Heart right ventricle (tissue), 16 donors: ENCODE data around the gene PLCXD1. TPM values are rescaled to one million over a fixed set of nuclear protein-coding genes. Genes with fewer than 3 reads are reported as not detected.

ENCODE experiments used
- ATAC-seq, 8 donors: fragments of 200-7000 bp; cut with Tn5 transposase; one replicate each; pipeline ENCODE4 v1.9.1; 2020; ENCODE audit warnings: mild to moderate bottlenecking in 8 of 8, moderate library complexity in 8 of 8, moderate number of reproducible peaks in 1 of 8
- DNase-seq, 2 donors: peaks; one replicate each; pipeline ENCODE4 v3.0.0-alpha.2; 2020
- H3K27ac ChIP-seq, 10 donors: fragments of 200-600 bp; sonication (generic) in 2 of 10; one replicate each; pipeline versions ENCODE4 v1.5.0 to v1.8.0; 2020 to 2022; ENCODE audit warnings: mild to moderate bottlenecking in 3 of 10
- H3K27me3 ChIP-seq, 7 donors: fragments of 200-600 bp; one replicate each; pipeline ENCODE4 v1.8.0; 2021 to 2022; ENCODE audit warnings: mild to moderate bottlenecking in 2 of 7
- H3K36me3 ChIP-seq, 9 donors: fragments of 200-600 bp; sonication (generic) in 1 of 9; one replicate each; pipeline versions ENCODE4 v1.5.0 to v1.8.0; 2020 to 2022; ENCODE audit warnings: mild to moderate bottlenecking in 2 of 9
- H3K4me1 ChIP-seq, 9 donors: fragments of 200-600 bp; sonication (generic) in 1 of 9; one replicate each; pipeline versions ENCODE4 v1.5.0 to v1.8.0; 2020 to 2022; ENCODE audit warnings: mild to moderate bottlenecking in 4 of 9
- H3K4me3 ChIP-seq, 10 donors: fragments of 200-600 bp; sonication (generic) in 2 of 10; one replicate each; pipeline versions ENCODE4 v1.5.0 to v1.8.0; 2020 to 2022; ENCODE audit warnings: mild to moderate bottlenecking in 7 of 10, moderate library complexity in 2 of 10
- H3K9me3 ChIP-seq, 11 donors: fragments of 200-600 bp in 10 of 11; sonication (generic) in 2 of 11; one replicate each; pipeline versions ENCODE4 v1.5.0 to v1.8.0; 2013 to 2022; ENCODE audit warnings: mild to moderate bottlenecking in 2 of 11, control low read depth in 1 of 11, moderate library complexity in 1 of 11
- WGBS, 2 donors: extraction: QIAGEN DNeasy Blood & Tissue Kit; methylation state at CpG; one replicate each; pipeline ENCODE4 v1.1.7; 2013; ENCODE audit warnings: inconsistent platforms in 1 of 2; 5-methylcytosine and 5-hydroxymethylcytosine counted together
- intact Hi-C, 10 donors: fragments of 100-400 bp; cut with DNase I; formaldehyde crosslinking; loops; one replicate each; pipeline versions ENCODE4 v1.11.1 to v1.14.2; 2022
- polyA plus RNA-seq, 2 donors: library from polyadenylated mRNA; stranded (reverse); fragments of 200-250 nt; gene quantifications; one replicate each; pipeline ENCODE4 v1.2.3, GENCODE V29; 2013
- total RNA-seq, 10 donors: library from RNA; stranded (reverse); fragmentation: NEBNext Ultra II Directional in 3 of 10; extraction: Animal tissue kit (Norgen Biotek cat#: 25700) in 3 of 10; gene quantifications; one replicate each; pipeline versions ENCODE4 v1.2.1 to v1.2.4, GENCODE V29; 2021 to 2023
- TF ChIP-seq, protein P1 (sequence below), 9 donors: fragments of 200-600 bp; sonication (generic) in 2 of 9; IDR thresholded peaks; one replicate each; pipeline versions ENCODE4 v1.5.0 to v1.8.0; 2021 to 2022; ENCODE audit warnings: antibody characterized with exemption in 9 of 9, mild to moderate bottlenecking in 5 of 9, moderate library complexity in 1 of 9
- donor health status: Arrhythmogenic right ventricular cardiomyopathy.
- donor health status: ischemic (EF 13 %, LVEDD 7.1; RV severe dilation, severe dysfunction).
- donor health status: healthy with polysubstance abuse.
- donor health status: DM: no; HTN: yes; CAD: no.
- donor health status: DM: no; HTN: no; CAD: no.
- donor health status: ischemic (EF 25% LVEDD 6.9; RV normal size, moderate dysfunction).
- donor health status: ischemic (EF 25% LVEDD 5.7; RV mildly dilated, moderate dysfunction).
- donor health status: healthy.
- donor health status: DM: yes; HTN: yes; CAD: no.
- donor health status: Ischemic cardiomyopathy.
- donor health status: ischemic (EF 35%, LVEDD 5.7; RV mildly dilated, moderate dysfunction).
- donor health status: nonischemic (EF 11% LVEDD 7.7; RV severe dilation, severe dysfunction).
- donor health status: DM: yes; HTN: yes; CAD: no.
- donor health status: PGD.
- donor health status: ischemic (EF 29% LVEDD 5.4; RV normal size, mild dysfunction).
- donor health status: nonischemic (EF 23%, LVEDD 6.1; RV moderate dilation, normal function).

The PLCXD1 gene
- total and polyA plus RNA-seq, 12 donors = 1.9 to 19.9 (median 2.8) TPM

DNA sequence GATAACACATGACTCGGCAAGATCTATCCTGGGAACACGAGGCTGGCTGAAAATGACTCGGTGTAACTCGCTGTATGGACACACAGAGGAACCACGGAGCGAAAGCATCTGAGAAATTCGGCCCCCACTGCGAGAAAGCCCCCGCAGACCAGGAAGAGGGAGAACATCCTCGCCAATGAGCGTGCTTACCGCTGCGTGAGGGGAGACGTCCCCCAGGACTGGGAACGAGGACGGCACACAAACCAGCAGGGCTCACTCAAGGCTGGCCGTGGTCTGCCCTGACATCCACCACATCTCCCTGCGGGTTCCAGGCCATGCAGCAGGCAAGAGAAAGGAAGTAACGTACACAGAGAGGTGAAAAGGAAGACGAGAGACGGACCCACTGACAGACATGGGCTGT, 55.0 kb downstream of the PLCXD1 start:
- DNase-seq = no peak
- intact Hi-C loops = no loop called here
- TF ChIP-seq, protein P1, sequence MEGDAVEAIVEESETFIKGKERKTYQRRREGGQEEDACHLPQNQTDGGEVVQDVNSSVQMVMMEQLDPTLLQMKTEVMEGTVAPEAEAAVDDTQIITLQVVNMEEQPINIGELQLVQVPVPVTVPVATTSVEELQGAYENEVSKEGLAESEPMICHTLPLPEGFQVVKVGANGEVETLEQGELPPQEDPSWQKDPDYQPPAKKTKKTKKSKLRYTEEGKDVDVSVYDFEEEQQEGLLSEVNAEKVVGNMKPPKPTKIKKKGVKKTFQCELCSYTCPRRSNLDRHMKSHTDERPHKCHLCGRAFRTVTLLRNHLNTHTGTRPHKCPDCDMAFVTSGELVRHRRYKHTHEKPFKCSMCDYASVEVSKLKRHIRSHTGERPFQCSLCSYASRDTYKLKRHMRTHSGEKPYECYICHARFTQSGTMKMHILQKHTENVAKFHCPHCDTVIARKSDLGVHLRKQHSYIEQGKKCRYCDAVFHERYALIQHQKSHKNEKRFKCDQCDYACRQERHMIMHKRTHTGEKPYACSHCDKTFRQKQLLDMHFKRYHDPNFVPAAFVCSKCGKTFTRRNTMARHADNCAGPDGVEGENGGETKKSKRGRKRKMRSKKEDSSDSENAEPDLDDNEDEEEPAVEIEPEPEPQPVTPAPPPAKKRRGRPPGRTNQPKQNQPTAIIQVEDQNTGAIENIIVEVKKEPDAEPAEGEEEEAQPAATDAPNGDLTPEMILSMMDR (IDR thresholded peaks at IDR 0.05) = no peak

DNA sequence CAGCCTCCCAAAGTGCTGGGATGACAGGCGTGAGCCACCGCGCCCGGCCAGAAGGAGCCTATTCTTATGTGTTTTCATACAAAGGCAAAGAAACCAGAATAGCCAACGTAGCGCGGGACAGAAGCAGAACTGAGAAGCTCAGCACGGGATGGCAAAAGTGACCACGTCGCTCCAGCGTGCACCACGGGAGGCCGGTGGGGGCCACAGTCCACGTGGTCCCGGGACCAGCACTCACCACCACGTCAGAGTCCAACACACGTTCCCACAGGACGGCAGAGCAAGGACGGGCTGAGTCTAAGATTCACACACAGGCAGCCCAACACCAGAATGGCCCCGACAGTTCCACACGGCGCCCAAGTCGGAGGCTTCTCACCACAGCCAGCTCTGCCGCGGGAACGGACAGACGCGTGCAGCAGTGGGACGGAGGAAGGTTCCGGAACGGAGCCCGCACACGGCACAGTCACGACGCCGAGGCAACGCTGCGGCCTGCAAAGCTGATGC, 56.2 kb downstream of the PLCXD1 start:
- Histone ChIP-seq H3K4me1 (no peaks in the 10 kb centered on the region), H3K27ac (no peak overlapping the region), H3K4me3 (no peak overlapping the region), H3K27me3 (no peaks in the 10 kb centered on the region), H3K36me3 (peaks cover 0 to 69% (median 22%) of the 10 kb centered on the region in 9 donors), H3K9me3 (no peaks in the 10 kb centered on the region)
- TF ChIP-seq, protein P1 (IDR thresholded peaks at IDR 0.05) = no peak
- no peak for ATAC-seq
- intact Hi-C loops = no loop called here
- DNase-seq = no peak
- WGBS, 2 donors = 88 to 89% methylated on average over 38 of the region's 38 CpGs

More for the DNA sequence above, 55.0 kb downstream of the PLCXD1 start:
- Histone ChIP-seq H3K4me3 (no peak overlapping the region), H3K27me3 (peaks cover 0 to 6% (median under 1%) of the 10 kb centered on the region in 7 donors), H3K4me1 (peaks cover 0 to 7% (median 6%) of the 10 kb centered on the region in 9 donors), H3K9me3 (no peaks in the 10 kb centered on the region), H3K36me3 (peaks cover 0 to 62% (median 22%) of the 10 kb centered on the region in 9 donors), H3K27ac (no peak overlapping the region)
- ATAC-seq = no peak
- 86 to 91% methylated on average over 21 of the region's 21 CpGs for WGBS, 2 donors

DNA sequence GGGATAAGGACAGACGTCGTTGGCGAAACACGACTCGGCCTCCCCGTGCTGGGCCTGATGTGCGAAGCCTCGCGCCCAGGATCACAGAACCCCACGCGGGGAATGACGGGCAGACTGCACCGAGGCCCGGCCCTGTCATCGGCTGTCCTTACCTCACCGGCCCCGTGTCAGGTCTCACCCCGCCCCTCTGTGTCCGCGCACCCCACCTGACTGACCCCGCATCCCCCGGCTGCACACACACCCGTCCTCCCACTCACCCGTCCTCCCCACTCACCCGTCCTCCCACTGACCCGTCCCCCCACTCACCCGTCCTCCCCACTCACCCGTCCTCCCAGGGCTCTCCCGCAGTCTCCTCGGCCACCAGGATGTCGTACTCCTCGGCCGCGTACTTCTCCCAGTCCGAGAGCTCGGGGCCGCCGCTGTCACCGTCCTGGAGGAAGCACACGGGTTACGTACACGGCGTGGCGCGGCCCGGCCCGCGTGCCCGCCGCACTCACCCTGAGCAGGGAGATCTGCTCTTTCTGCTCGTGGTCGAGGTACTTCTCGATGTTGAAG, 57.2 kb downstream of the PLCXD1 start:
- no peaks in the 10 kb centered on the region for H3K4me1 ChIP-seq
- H3K36me3 ChIP-seq = peaks cover 0 to 59% (median 21%) of the 10 kb centered on the region in 9 donors
- 92 to 93% methylated on average over 46 to 53 of the region's 53 CpGs for WGBS, 2 donors
- intact Hi-C loops = no loop called here
- H3K27me3 ChIP-seq = no peaks in the 10 kb centered on the region
- TF ChIP-seq, protein P1 (IDR thresholded peaks at IDR 0.05) = no peak
- no peak for DNase-seq
- no peak overlapping the region for H3K4me3 ChIP-seq
- no peaks in the 10 kb centered on the region for H3K9me3 ChIP-seq
- ATAC-seq = peak in 3 of 8 donors; percentile 4 to 21 (median 12)
- no peak overlapping the region for H3K27ac ChIP-seq

DNA sequence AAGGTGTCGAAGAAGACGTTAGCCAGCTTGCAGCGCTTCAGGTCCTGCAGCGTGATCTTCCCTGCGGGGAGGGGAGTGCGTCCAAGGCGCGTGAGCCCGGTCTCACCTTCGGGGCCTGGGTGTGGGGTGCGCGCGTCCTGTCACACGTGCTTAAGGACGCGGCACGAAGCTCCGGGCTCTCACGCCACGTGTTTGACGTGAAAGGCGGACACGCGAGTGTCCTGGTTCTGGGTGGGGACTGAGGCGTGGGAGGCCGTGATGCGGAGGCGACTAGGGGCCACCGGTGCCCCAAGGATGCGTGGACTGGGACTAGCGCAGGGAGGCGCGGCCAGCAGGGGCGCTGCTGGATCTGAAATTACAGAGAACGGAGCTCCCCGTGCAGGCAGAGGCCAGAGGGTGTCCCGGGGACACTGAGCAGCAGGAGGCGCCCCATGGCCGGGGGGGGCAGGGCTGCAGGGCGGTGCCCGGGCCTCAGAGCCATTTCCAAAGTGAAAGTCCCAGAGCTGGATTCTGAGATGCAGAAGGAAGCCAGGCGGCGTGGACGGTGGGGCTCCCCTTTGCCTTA, 57.7 kb downstream of the PLCXD1 start:
- DNase-seq = no peak
- no peaks in the 10 kb centered on the region for H3K9me3 ChIP-seq
- no peaks in the 10 kb centered on the region for H3K4me1 ChIP-seq
- TF ChIP-seq, protein P1 (IDR thresholded peaks at IDR 0.05) = no peak
- WGBS, 2 donors = 94 to 96% methylated on average over 44 of the region's 44 CpGs
- intact Hi-C loops = no loop called here
- H3K27me3 ChIP-seq = no peaks in the 10 kb centered on the region
- H3K36me3 ChIP-seq = peaks cover 0 to 54% (median 16%) of the 10 kb centered on the region in 9 donors
- no peak overlapping the region for H3K4me3 ChIP-seq
- ATAC-seq = peak in 1 of 8 donors; percentile 15
- no peak overlapping the region for H3K27ac ChIP-seq
